ENCODE measurements around the gene RALGAPA2.

The RALGAPA2 gene

DNA sequence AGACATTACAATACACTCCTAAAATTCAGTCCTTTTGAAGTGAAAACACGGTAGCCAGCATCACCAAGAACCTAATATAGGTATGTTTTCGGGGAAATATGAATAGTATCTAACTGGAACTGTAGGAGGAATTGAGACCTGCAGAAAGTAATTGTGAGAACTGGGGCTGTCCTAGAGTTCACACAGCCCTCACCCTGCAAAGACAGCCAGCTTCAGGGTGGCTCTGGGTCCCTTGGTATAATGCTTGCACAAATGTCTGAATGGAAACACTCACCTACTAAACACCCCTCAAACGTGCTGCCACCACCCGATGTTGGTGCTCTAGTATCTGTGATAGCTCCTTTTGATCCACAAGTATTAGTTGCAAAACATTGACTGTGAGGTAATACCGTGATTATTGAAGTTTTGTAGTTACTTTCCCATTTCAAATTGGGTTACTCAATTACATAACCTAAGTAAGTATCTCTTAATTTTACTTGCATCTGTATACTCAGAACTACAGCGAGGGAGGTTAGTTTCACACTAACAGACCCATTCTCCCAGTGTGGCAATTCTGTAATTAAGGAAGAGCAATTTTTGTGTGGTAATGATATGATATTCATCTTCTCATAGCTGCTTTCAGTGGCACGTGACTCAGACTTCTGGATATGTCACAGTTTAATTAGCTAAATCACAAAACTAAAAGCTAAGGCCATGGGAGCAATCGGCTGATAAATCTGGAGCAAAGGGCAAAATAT lies 215.0 kb downstream of the RALGAPA2 start:
- no peak for DNase-seq (ENCODE audit: low spot score)

DNA sequence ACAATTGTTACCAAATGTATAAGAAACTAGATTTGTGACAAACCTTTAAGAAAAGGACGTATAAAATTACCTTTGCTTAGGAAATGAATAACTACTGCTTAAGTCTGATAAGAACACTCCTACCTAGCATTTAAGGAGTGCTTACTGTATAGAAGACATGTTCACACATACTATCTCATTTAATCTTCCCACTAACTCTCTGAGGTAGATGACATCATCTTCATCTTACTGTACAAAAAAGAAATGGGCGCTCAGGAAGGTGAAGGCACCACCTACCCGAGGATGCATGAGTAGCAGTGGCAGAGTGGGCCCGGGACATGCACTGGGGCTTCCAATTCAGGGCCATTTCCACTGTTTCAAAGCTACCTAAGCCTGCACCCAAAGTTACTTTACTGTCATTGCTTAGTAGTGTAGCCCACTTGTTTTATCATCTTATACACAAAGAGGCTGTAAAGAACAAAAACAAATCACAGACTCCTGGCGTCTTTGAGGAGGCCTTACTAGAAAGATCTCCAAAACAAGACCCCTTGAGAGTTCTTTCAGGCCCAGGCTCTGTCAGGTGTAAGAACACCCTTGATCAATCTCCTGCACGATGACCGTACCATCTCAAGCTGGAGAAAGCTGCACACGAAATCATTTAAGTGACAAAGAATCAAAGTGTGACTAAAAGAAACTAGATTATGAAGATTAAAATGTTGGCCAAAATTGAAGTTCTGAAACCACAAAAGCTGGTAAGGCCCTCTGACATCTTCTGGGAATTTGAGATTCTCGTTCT lies 216.5 kb downstream of the RALGAPA2 start:
- DNase-seq (ENCODE audit: low spot score) = no peak

DNA sequence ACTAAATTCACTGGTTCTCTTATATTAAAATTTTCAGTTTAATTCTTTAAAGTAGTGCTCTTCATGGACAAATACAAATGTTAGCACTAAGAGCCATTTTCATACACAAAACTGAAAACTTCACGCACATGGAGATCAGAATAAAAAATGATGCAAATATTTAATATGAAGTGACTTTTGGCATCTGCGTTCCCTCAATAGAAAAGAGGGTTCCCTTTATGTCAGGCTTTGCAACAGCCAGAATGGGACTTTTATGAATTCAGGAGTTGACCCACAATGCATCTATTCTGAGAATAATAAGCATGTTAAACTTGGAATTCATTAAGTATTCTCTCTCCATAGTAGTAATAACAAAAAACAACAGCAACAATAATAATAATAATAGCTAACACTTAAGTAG lies 218.7 kb downstream of the RALGAPA2 start:
- no peak for DNase-seq (ENCODE audit: low spot score)

DNA sequence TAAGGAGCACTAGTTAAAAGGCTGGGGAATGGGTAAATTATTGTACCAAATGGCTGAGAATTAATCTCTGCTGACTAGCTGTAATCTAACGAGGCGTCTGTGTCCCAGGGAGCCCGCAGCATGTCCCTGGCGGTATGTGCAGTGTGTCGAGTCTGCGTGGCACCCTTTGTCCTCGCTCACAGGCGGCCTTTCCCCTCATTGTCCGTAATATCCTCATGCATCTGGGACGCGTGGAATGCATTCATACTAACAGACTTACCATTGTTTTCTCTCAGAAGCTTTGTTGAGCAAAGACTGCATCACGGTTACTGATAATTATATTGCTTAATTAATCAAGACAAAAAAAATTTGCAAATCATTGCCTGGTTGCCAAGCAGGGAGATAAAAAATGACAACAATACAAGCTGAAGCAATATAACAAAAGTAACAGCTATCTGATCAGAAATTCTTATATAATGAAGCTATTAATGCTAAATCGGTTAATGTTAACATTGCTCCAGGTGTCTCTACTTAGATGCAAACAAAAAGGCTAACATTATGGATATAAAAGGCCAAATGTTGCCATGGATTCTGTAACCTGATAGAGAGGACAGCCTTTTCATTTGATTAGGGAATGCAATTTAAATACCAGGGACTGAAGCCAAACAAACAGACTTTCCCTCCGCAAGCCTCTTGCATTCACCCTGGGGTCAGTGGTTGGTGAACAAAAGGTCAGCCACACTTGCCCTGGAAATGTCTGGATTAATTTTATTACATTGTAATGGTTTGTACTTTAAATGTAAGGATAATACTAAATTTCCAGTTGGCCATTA lies 219.7 kb downstream of the RALGAPA2 start:
- DNase-seq (ENCODE audit: low spot score) = no peak

DNA sequence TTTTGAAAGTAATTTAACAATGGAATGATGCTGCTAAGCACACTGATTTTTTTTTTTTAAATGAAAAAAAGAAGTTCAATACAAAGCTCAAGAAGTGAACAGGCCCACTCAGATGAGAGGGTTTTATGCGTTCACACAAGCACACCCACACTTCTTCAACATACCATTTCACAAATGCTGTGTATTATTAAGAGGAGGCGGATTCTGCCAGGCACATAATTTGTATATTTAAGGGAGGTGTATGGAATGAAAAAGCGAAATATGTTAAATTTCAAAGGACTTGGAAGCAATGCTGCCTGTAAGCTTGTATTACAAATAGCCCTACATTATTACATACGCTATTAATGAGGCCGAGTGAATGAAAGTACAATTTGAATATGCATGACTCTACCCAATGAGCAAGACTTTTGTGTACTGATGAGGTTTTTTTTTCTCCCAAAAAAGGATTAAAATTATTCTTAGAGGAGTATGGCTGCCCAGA lies 220.6 kb downstream of the RALGAPA2 start:
- DNase-seq (ENCODE audit: low spot score) = no peak

DNA sequence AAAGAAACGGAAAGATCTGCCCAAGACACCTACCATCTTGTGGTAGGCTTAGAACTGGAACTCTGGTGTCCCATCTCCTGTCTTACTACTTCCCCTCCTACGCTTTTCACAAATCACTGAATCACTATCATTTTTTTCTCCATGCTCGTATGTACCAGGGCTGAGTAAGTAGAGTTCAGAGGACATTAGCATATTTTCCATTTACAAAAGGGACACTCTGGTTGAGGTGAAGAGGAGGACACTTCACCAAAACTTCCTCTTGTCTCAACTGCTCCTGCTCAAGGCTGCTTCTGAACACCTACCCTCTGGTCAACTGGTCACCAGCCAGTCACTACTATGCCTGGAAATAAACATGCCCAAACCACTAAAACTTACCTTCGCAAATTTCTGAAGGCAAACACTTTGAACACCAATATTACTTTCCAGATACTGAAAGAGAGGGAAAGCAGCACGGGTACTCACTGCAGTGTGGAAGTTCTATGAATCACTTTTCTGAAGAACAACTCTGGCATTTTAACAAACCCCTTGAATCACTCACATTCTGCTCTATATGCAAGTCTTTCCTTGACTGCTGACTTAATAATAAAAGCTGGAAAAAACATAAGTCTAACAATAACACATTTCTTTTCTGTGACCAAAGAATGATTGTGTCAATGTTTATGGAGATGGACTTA lies 221.2 kb downstream of the RALGAPA2 start:
- no peak for DNase-seq (ENCODE audit: low spot score)

DNA sequence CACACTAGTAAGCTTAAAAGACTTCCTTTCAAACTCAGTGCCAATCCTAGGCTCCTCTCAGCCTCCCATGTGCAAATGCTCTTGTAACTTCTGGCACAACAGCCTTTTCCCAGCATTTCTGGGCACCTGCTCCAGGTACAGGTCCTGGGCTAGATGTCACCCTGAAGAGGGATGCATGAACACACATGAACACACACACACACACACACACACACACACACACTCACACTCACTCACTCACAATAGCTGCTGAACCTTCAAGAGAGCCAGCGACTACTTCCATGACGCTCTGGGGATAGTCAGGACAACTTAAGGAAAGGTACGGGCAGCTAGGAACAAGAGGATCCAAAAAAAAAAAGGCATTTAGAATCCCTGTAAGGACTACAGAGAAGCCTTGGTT lies 221.8 kb downstream of the RALGAPA2 start:
- no peak for DNase-seq (ENCODE audit: low spot score)

DNA sequence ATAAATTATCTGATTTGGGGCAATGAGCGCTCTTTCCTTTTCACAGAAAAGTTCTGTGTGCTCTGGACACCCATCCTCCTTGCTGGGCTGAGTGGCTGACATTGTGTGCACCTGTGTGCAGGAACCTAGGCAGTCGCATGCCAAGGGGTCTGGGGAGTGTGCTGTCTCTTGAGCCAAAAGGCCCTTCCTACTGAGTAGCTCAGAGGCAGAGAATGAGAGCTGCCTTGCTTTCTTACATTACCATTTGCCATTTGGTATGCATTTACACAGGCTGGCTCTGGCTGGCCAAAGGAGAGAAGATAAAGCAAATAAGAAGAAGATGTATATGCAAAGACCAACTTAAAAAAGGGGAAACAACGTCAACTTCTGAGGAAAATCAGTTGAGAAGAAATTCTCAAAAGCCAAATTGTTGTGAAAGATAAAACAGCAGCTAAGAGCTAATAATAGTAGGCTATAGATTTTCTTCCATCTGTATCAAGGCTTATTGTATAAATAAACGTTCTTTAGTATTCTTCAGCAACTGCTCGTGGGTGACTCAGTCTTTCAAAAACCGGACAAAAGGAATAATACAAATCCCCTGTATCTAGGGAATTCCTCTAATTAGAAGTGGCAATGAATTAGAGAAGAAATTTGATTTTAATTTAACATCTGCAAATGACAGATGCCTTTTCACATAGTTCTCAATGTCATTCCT lies 222.6 kb downstream of the RALGAPA2 start:
- no peak for DNase-seq (ENCODE audit: low spot score)

DNA sequence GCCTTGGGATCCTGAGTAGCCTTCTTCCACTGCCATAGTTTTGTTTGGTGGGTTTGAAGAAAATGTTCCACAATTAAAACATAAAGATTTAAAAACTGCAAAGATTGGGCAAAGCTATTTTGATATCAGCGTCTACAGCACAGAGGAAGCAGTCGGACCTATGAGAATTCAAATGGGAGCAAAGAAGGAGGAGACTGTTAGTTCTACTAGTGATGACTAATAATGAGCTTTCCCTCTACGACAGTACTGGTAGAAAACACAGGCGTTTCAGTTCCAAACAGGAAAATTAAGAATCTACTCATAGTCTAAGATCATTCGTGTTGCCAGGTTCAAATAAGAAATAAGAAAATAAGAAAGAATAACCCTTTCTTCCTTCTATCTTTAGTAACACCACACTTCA lies 223.4 kb downstream of the RALGAPA2 start:
- DNase-seq (ENCODE audit: low spot score) = no peak

DNA sequence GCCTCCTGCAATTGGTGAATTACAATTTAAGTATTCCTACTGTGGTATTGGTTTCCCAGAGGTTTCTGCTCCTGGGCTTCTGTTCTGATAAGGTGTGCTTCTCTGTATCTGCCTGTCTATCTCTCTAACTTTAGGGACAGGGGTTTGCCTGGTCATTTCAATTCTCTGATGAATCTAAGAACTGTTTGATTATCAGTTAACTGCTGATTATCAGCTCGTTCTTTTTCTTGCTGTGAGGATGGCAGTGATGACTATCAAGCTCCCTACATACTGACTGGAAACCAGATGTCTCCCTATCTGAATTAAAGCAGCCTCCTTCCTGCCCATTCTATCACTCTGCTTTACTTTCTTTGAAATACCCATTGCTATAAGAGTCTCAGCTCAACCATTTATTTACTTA lies 224.1 kb downstream of the RALGAPA2 start:
- DNase-seq (ENCODE audit: low spot score) = no peak

DNA sequence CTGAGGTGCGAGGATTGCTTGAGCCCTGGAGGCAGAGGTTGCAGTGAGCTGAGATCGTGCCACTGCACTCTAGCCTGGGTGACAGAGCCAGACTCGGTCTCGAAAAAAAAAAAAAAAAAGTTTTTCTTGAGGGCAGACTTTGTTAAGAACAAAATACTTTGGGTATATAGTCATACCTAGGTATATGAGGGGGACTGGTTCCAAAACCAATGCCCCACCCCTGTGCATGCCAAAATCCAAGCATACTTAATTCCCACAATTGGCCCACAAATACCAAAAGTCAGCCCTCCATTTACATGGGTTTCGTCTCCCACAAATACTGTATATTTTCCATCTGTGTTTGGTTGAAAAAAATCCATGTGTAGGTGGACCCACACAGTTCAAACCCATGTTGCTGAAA lies 224.6 kb downstream of the RALGAPA2 start:
- DNase-seq (ENCODE audit: low spot score) = no peak

DNA sequence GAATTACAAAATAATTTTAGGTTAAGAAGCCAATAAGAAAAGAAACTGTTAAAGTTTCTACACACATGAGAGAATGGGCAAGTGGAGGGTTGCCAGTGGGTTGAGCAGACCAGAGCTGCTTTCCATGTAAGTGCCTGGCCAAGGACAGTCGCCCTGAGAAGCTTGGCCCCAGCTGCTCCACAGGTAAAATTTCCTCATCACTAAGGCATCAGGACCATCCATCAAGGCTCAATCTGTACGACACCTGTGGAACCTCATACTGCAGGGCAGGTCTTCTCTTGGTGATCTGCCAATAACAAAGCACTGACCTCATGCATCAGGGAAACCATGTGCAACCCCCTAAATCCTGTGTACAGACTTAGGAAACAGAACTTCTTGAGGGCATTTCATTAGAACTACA lies 229.1 kb downstream of the RALGAPA2 start:
- DNase-seq (ENCODE audit: low spot score) = no peak

DNA sequence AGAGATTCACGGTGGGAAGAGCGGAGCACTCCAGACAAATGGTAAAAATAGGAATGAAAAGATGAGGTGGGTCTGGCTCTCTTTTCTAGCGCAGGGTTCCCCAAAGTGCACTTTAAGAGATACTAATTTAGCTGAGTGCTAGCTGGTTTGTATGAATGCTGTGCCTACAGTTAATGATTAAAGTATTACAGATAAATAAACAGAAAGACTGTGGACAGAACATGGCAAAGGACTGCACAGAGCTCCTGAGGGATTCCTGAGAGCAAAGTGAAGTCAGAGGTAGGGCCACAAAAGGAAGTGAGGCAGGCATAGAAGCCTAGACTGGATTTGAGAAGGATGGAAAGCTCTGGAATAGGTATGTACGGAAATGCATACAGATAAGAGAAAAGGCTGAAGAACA lies 230.0 kb downstream of the RALGAPA2 start:
- no peak for DNase-seq (ENCODE audit: low spot score)

DNA sequence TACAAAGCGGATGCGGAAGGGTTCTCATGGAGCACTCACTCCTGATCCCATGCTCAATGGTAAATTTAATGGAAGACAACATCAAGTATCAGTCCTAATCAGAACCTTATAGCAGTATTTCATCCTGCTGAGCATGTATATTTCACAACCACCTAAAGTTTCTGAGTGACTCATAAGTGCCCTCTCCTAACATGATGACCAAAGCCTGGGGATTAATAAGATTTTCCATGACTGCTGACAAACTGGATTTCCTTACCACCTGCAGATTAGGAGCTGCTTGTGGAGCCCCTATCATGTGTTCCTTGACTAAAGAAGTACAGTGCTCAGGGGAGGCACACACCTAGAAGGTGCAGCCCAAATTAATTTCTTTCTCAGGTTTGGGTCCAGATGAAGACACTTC lies 231.8 kb downstream of the RALGAPA2 start:
- no peak for DNase-seq (ENCODE audit: low spot score)

DNA sequence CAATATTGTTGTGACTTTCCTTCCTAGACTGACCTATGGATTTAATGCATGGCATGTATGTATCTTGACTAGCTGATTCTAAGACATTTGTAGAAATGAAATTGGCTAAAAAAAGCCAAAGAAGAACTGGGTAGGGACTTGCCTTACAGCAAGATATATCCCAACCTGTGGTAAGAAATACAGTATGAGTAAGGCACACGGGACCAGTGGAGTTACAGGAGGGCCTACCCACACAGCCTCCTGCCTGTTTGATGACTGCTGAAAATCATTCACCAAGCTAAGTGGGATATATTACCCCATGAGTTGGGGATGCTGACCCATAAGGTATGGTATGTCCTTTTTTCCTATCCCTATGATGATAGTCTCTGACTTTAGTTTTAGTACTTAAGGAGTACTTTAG lies 232.3 kb downstream of the RALGAPA2 start:
- no peak for DNase-seq (ENCODE audit: low spot score)

DNA sequence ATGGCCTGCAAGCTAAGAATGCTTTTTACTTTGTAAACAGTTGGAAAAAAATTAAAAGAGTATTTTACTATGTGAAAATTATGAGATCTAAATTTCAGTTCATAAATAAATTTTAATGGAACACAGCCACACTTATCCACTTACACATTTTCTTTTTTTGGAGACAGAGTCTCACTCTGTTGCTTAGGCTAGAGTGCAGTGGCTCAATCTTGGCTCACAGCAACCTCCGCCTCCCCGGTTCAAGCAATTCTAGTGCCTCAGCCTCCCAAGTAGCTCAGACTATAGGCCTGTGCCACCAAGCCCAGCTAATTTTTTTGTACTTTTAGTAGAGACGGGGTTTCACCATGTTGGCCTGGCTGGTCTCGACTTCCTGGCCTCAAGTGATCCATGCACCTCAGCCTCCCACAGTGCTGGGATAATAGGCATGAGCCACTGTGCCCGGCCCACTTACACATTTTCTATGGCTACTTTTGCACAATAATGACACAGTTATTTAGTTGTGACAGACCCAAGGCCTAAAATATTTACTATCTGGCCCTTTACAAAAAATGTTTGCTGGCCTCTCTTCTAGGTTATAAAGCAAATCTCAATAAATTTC lies 234.9 kb downstream of the RALGAPA2 start:
- DNase-seq (ENCODE audit: low spot score) = no peak

DNA sequence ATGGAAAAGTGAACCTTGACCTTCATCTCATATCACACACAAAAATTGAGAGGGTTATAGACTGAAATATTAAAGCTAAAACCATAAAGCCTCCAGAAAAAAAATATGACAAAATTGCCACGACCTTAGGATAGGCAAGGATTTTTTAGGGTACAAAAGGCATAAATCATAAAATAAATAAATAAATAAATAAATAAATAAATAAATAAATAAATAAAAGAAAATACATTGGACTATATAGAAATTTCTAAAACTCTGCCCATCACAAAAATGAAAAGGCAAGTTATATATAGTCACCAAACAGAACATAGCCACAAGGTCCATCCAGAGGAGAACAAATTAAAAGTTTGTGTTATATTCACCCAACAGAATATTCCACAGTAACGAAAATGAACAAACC lies 235.9 kb downstream of the RALGAPA2 start:
- DNase-seq (ENCODE audit: low spot score) = no peak

DNA sequence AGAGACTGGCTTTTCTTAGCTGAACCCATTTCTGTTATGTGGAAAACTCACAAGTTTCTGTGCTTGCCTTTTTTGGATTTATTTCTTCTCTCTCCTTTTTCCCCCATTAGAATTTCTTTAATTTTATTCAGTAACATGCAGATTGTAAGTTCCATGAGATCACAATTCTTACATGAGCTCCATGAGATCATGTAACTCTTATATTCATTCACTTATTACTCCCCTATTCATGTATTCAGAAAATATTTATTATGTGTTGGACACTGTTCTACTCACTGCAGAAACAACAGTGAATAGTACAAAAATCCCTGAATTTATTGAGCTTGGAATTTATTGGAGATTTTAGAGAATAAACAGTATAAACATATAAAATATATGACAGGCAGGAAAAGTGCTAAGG lies 238.8 kb downstream of the RALGAPA2 start:
- DNase-seq (ENCODE audit: low spot score) = no peak

DNA sequence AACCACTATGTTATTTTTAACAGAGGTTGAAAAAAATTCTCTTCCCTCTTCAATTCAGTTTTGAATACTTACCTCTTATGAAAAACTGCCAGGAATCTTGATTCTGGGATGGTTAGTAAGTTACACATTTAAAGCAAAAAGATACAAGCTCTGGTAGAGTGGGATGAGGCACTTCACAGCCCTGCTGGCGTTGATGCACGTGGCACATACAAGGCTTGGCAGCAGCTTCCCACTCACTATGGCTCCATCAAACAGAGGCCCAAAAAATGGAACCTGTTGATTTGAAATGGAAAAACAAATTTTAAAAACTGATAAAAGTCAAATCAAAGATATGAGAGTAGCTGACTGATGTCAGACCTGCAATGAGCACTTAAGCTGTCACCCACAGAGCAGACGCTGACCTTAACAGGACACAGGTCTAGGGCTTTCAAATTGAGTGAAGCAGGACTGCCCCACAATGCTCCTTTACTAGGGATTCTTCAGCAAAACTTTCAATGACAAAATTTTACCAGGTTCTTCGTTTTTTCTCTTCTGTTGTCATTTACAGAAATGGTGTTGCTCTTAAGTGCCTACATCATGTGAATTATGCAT lies 239.7 kb downstream of the RALGAPA2 start:
- DNase-seq (ENCODE audit: low spot score) = no peak

DNA sequence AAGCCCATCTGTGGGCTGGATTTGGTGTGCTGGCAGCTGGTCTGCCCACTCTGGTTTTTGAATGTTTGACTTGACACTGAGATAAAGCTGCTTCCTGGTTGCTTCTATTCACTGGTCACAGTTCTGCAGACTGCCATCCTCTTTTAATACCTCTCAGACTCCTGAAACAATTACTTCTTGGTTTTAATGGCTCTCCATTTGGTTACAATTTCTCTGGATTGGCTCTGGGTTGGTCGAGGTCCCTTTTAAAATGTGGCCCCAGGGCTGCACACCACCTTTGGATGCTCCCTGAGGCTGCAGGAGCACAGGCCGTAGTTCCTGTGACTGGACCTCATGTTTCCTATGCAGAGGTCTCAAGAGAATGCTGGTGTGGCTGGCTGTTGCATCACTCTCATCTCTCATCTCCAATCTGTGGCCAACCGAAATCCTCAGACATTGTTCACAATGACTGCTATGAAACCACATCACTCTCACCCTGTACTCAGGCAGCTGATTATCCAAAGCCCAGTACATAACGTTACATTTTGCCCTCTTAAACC lies 246.0 kb downstream of the RALGAPA2 start:
- DNase-seq (ENCODE audit: low spot score) = no peak

Measured in CD4-positive, alpha-beta T cell treated with Interleukin-15 for 4 hours (primary cell).